ENCODE measurements around the gene IRGQ.
"Not testable (repeated sequence)": the region's sequence is repeated elsewhere in the genome, so short reads cannot be mapped to it uniquely, and the experiment has no call there.

IRGQ gene, protein sequence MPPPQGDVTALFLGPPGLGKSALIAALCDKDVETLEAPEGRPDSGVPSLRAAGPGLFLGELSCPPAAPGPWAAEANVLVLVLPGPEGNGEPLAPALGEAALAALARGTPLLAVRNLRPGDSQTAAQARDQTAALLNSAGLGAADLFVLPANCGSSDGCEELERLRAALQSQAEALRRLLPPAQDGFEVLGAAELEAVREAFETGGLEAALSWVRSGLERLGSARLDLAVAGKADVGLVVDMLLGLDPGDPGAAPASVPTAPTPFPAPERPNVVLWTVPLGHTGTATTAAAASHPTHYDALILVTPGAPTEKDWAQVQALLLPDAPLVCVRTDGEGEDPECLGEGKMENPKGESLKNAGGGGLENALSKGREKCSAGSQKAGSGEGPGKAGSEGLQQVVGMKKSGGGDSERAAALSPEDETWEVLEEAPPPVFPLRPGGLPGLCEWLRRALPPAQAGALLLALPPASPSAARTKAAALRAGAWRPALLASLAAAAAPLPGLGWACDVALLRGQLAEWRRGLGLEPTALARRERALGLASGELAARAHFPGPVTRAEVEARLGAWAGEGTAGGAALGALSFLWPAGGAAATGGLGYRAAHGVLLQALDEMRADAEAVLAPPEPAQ

DNA sequence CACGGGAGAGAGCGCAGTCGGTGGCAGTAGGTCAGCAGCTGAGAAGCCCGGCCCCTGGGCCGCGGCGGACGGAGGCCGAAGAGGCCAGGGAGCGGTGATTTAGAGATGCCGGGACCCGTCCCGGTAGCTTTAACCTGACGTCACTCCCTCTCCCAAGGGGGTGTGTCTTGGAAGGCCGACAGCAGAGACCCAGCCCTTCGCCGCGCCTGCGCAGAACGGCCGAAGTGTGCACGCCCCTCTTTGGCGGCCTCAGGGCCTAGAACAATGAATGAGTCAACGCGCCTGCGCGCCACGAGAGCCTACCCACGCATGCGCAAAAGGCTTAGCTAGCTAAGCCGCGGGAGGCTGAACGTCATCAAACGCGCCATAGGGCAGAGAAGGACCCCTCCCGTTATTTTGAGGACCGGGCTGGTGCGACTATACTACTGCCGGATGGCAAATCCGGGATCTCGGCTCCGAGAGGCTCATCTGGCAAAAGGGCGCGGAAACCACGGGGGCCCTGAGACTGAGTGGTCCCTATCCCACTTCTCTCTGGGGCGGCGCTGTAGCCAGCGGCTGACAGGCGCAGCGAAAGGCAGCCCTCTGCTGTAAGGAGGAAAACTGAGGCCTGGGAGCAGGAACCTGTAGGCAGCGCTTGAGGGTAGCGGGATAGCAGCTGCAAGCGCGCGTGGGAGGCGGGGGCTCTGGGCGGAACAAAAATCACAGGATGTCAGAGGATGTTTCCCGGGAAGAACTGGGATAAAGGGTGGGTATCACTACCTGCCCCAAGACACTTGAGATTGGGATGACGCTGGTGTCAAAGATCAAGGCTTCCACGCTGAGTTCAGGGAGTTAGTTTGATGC is at the start of gene IRGQ, which contains the start of gene ZNF576:
Gene IRGQ, minus strand, starts transcription at position 136 of the 843 bp plus-strand sequence. CDS start 796 bp downstream, outside the sequence.
Gene ZNF576, plus strand, starts transcription at position 597 of the 843 bp plus-strand sequence. CDS start 514 bp downstream, outside the sequence.
- peak; percentile 85 for ATAC-seq
- peaks cover 80% of the 10 kb centered on the region for H3K36me3 Mint-ChIP-seq
- H3K4me3 Mint-ChIP-seq: peak within 1 kb of the TSS; percentile 95
- peaks cover 39% of the 10 kb centered on the region for H3K4me1 Mint-ChIP-seq
- peak; percentile 100 for DNase-seq (ENCODE audit: low spot score in 2 of 2)
- peak within 1 kb of the TSS; percentile 100 for H3K27ac Mint-ChIP-seq
- no peaks in the 10 kb centered on the region for H3K9me3 Mint-ChIP-seq

GRCh38 chr19:43644181-43644580 is 48.2 kb upstream of the IRGQ start:
- DNase-seq (ENCODE audit: low spot score in 2 of 2): no peak
- Mint-ChIP-seq H3K36me3 (peaks cover 30% of the 10 kb centered on the region), H3K4me1 (peaks cover 18% of the 10 kb centered on the region), H3K4me3 (no peak overlapping the region), H3K9me3 (no peaks in the 10 kb centered on the region), H3K27ac (no peak overlapping the region)
- ATAC-seq: no peak

GRCh38 chr19:43643326-43643725 is 47.4 kb upstream of the IRGQ start:
- H3K9me3 Mint-ChIP-seq: no peaks in the 10 kb centered on the region
- ATAC-seq (no peak), DNase-seq (ENCODE audit: low spot score in 2 of 2) (no peak)
- H3K27ac Mint-ChIP-seq: no peak overlapping the region
- peaks cover 25% of the 10 kb centered on the region for H3K4me1 Mint-ChIP-seq
- peaks cover 24% of the 10 kb centered on the region for H3K36me3 Mint-ChIP-seq
- no peak overlapping the region for H3K4me3 Mint-ChIP-seq

- Mint-ChIP-seq H3K4me1 (peaks cover 25% of the 10 kb centered on the region), H3K36me3 (peaks cover 16% of the 10 kb centered on the region), H3K4me3 (no peak overlapping the region), H3K9me3 (no peaks in the 10 kb centered on the region), H3K27ac (no peak overlapping the region)
- DNase-seq (ENCODE audit: low spot score in 2 of 2): no peak
- ATAC-seq: no peak
Observed at GRCh38 chr19:43642531-43642930, 46.6 kb upstream of the IRGQ start.

DNA sequence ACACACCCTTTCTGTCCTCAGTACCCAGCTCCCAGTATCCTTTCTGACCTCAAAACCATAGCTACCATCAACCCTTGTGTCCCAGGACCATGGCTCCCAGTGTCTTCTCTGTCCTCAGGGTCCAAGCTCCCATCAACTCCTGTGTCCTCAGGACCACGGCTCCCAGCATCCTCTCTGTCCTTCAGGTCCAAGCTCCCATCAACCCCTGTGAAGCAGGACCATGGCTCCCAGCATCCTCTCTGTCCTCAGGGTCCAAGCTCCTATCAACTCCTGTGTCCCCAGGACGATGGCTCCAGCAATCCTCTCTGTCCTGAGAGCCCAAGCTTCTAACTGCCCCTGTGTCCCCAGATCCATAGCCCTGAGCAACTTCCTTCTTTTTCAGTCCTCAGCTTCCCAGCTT is 45.4 kb upstream of the IRGQ start:
- DNase-seq (ENCODE audit: low spot score in 2 of 2) (no peak), ATAC-seq (no peak)
- peaks cover 25% of the 10 kb centered on the region for H3K4me1 Mint-ChIP-seq
- H3K9me3 Mint-ChIP-seq: no peaks in the 10 kb centered on the region
- H3K36me3 Mint-ChIP-seq: peaks cover 4% of the 10 kb centered on the region
- H3K27ac Mint-ChIP-seq: peak overlapping the region; percentile 10
- H3K4me3 Mint-ChIP-seq: peak overlapping the region; percentile 65

GRCh38 chr19:43640424-43640757 is 44.5 kb upstream of the IRGQ start:
- Mint-ChIP-seq H3K36me3 (no peaks in the 10 kb centered on the region), H3K4me3 (peak overlapping the region; percentile 65), H3K27ac (no peak overlapping the region), H3K4me1 (peaks cover 26% of the 10 kb centered on the region), H3K9me3 (no peaks in the 10 kb centered on the region)
- no peak for DNase-seq (ENCODE audit: low spot score in 2 of 2)
- ATAC-seq: no peak

DNA sequence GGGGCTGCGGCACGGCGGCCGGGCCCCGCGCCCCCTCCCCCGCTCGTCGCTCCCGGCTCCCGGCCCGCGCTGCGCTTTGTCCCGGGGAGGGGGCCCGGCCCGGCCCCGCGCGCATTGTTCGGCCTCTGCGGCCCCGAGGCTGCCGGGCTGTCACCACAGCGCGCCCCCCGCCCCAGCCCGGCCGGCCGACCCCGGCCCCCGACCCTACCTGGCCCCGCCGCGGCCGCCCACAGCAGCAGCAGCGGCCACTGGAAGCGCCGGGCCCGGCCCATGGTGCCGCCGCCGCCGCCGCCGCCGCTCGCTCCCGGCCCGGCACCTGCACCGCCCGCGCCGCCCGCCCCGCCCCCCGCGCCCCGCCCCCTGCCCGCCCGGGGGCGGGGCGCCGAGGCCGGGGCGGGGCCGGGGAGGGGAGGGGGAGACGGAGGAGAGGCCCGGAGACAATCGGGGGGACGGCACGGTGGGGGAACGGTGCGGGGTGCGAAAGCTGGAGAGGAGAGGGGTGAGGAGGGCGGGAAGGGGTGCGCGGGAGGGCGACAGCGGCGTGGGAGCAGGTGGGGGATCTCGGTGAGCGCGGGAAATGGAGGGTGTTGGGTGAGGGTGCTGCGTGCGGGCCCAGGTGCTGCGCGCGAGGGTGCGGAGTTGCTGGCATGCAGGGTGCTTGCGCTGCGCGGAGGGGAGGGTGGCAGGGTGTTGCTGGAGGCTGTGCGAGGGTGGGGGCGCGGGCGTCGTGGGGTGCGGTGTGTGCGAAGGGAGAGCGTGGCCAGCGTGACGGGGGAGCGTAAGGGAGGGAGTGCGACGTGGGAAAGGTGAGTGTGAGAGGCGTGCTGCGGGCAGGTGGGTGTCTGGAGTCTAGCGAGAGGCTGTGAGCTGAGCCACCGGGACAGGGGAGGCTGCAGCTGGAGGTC is 43.8 kb upstream of the IRGQ start, which contains the start of gene CADM4:
Gene CADM4, minus strand, starts transcription at position 332 of the 905 bp plus-strand sequence. Its CDS starts 60 bp downstream, at position 272.
- ATAC-seq (peak; percentile 80), DNase-seq (ENCODE audit: low spot score in 2 of 2) (peak; percentile 23 to 61)
- H3K27ac Mint-ChIP-seq: no peak within 1 kb of the TSS
- peaks cover 32% of the 10 kb centered on the region for H3K4me1 Mint-ChIP-seq
- peak within 1 kb of the TSS; percentile 65 for H3K4me3 Mint-ChIP-seq
- no peaks in the 10 kb centered on the region for H3K36me3 Mint-ChIP-seq
- H3K9me3 Mint-ChIP-seq: no peaks in the 10 kb centered on the region

- Mint-ChIP-seq H3K36me3 (no peaks in the 10 kb centered on the region), H3K27ac (no peak overlapping the region), H3K4me1 (peaks cover 32% of the 10 kb centered on the region), H3K9me3 (no peaks in the 10 kb centered on the region), H3K4me3 (peak overlapping the region; percentile 65)
- DNase-seq (ENCODE audit: low spot score in 2 of 2) (no peak), ATAC-seq (no peak)
Observed at GRCh38 chr19:43638995-43639518, 43.1 kb upstream of the IRGQ start.

- Mint-ChIP-seq H3K27ac (no peak overlapping the region), H3K36me3 (no peaks in the 10 kb centered on the region), H3K4me3 (peak overlapping the region; percentile 65), H3K9me3 (no peaks in the 10 kb centered on the region), H3K4me1 (peaks cover 32% of the 10 kb centered on the region)
- DNase-seq (ENCODE audit: low spot score in 2 of 2) (no peak), ATAC-seq (no peak)
Observed at GRCh38 chr19:43638214-43638994, 42.5 kb upstream of the IRGQ start.

DNA sequence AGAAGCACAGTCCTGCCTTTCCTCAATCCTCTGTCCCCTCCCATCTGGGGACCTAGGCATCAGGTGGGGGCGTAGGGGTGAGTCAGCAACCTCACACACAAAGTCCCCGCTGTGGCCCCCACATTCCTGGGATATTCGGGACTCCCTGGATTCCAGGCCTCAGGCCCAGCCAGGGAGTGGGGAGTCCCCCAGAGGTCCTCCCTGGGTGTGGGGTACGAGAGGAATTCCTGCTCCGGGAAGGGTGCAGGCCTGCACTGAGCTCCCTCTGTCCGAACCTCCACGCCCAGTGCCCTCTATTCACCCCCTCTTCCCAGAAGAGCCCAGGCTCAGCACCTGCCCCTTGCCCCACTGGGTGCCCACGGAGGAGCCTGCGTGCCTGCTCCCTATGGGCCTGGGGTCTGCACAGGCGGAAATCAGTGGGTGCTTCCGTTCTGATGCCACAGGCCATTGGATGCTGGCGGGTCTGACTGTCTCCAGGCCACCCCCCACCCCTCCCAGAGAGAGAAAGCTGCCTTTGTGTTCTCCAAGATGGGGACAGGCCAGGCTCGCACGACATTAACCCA is 40.3 kb upstream of the IRGQ start:
- no peak overlapping the region for H3K4me3 Mint-ChIP-seq
- no peaks in the 10 kb centered on the region for H3K36me3 Mint-ChIP-seq
- peaks cover 28% of the 10 kb centered on the region for H3K4me1 Mint-ChIP-seq
- ATAC-seq: no peak
- no peak for DNase-seq (ENCODE audit: low spot score in 2 of 2)
- H3K27ac Mint-ChIP-seq: no peak overlapping the region
- H3K9me3 Mint-ChIP-seq: no peaks in the 10 kb centered on the region

- H3K9me3 Mint-ChIP-seq: not testable (repeated sequence)
Observed at GRCh38 chr19:43635561-43635940, 39.6 kb upstream of the IRGQ start.

GRCh38 chr19:43634872-43635560 is 39.1 kb upstream of the IRGQ start:
- Mint-ChIP-seq H3K9me3 (no peaks in the 10 kb centered on the region), H3K4me3 (no peak overlapping the region), H3K27ac (peak overlapping the region; percentile 48), H3K4me1 (peaks cover 18% of the 10 kb centered on the region), H3K36me3 (no peaks in the 10 kb centered on the region)
- ATAC-seq: no peak
- DNase-seq (ENCODE audit: low spot score in 2 of 2): no peak

More at GRCh38 chr19:43635561-43635940, 39.6 kb upstream of the IRGQ start:
- H3K36me3 Mint-ChIP-seq; ATAC-seq; DNase-seq (ENCODE audit: low spot score in 2 of 2); H3K4me3 Mint-ChIP-seq: not testable (repeated sequence)
- Mint-ChIP-seq H3K4me1 (peaks cover 23% of the 10 kb centered on the region), H3K27ac (peak overlapping the region; percentile 48)

DNA sequence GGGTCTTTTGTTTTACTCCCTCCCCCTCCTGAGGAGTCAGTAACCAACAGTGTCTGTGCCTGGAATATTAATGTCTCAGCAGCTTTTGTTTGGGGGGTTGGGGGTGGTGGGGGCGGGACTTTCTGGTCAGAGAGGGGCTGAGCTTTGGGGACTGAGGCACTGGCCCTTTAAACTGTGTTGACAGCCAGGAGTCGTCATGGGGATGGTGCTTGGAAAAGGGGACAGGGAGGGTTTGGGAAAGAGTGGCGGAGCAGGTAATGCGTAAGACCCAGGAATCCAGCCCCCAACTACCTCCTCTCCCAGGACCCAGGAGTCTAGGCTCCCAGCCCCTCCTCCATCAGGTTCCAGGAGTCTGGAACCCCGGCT is 38.6 kb upstream of the IRGQ start:
- Mint-ChIP-seq H3K4me3 (no peak overlapping the region), H3K4me1 (peaks cover 17% of the 10 kb centered on the region), H3K9me3 (no peaks in the 10 kb centered on the region), H3K27ac (no peak overlapping the region), H3K36me3 (no peaks in the 10 kb centered on the region)
- ATAC-seq (no peak), DNase-seq (ENCODE audit: low spot score in 2 of 2) (no peak)
